ENCODE results near the gene RNF43.

Gene RNF43

DNA sequence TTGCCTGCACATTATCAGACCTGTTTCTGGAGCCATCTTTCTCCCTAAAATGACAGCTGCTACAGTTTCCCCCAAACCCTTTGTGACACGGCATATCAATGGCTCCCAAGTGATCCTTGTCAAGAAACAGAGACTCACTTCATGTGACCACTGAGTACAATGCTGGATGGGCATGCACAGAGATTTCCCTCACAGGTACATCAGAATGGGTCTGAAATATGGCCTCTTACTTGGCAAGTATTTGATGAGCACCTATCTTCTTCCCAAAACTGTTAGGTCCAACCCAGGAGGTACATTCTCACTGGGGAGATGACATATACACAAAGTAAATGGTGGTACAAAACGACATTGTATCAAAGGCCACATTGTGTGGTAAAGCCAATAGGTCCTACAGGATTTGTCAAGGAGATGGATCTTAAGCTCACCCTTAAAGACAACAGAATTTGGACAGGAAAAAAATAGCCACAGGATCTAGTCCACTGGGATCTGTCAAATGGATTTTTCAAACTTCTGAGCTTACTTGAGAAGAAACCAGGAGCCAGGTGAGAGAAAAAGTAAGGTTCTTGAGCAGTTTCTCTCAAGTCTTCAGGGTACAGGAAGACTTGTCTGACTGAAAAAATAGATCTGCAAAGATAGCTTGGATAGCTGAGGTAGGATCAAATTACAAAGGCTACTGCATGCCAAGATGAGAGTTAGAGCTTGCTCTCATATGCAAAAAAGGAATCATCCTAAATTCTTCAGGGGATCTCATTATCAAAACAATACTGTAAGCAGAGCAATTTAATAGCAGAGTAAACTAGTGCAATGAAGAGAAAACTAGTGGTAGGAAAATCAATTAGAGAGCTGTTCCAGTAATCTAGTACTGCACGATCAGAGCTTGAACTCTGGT lies 28.8 kb downstream of the RNF43 start:
- no peak for DNase-seq (ENCODE audit: low read depth)
- no peaks in the 10 kb centered on the region for H3K4me1 ChIP-seq (ENCODE audit: control insufficient read depth, insufficient read depth, low read length)
- H3K36me3 ChIP-seq (ENCODE audit: control insufficient read depth, insufficient read depth, low read length, severe bottlenecking): no peaks in the 10 kb centered on the region
- H3K4me3 ChIP-seq (ENCODE audit: low read length): no peak overlapping the region
- H3K27me3 ChIP-seq (replicated peaks; ENCODE audit: control insufficient read depth, insufficient read depth, low read length): peaks cover 58% of the 10 kb centered on the region
- H3K9ac ChIP-seq (ENCODE audit: low read length): no peak overlapping the region
- H3K9me3 ChIP-seq (ENCODE audit: control insufficient read depth, low read length): no peaks in the 10 kb centered on the region

DNA sequence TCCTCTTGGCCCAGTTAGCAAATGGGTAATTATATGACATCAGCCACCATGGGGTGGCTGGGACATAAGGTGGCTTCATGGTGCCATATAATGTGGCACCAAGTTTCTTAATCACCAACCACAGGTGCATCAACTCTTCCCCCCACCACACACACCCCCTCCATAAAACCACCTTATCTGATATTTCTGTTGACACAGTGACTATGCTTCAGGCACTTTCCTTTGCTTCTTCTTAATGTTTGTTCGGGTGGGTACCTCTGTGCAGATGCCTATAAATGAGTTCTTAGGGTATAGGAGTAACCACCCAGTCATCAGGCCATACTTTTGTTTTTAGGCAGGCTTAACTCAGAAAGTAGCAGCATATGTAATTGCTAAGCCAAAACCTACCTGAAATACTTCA lies 29.5 kb downstream of the RNF43 start:
- no peak overlapping the region for H3K9ac ChIP-seq (ENCODE audit: low read length)

DNA sequence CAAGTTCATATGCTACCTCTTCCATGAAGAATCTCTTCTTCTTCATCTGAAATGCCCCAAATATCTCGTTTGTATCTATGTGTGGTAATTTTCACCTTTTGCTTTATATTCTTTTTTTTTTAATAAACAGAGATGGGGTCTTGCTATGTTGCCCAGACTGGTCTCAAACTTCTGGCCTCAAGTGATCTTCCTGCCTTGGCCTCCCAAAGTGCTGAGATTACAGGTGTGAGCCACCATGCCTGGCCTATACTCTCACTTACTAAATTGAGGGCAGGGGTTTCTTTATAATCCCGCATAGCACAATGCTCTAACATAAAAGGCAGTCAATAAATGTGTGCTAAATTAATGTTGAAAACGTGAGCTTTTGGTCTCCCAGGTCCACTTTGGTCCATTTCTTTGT lies 30.6 kb downstream of the RNF43 start:
- H3K9ac ChIP-seq (ENCODE audit: low read length): no peak overlapping the region
- no peaks in the 10 kb centered on the region for H3K36me3 ChIP-seq (ENCODE audit: control insufficient read depth, insufficient read depth, low read length, severe bottlenecking)
- peaks cover 57% of the 10 kb centered on the region for H3K27me3 ChIP-seq (replicated peaks; ENCODE audit: control insufficient read depth, insufficient read depth, low read length)
- no peaks in the 10 kb centered on the region for H3K9me3 ChIP-seq (ENCODE audit: control insufficient read depth, low read length)
- no peak for DNase-seq (ENCODE audit: low read depth)
- no peak overlapping the region for H3K4me3 ChIP-seq (ENCODE audit: low read length)
- no peaks in the 10 kb centered on the region for H3K4me1 ChIP-seq (ENCODE audit: control insufficient read depth, insufficient read depth, low read length)

More for the DNA sequence above, 29.5 kb downstream of the RNF43 start:
- no peaks in the 10 kb centered on the region for H3K36me3 ChIP-seq (ENCODE audit: control insufficient read depth, insufficient read depth, low read length, severe bottlenecking)
- H3K4me1 ChIP-seq (ENCODE audit: control insufficient read depth, insufficient read depth, low read length): no peaks in the 10 kb centered on the region
- no peaks in the 10 kb centered on the region for H3K9me3 ChIP-seq (ENCODE audit: control insufficient read depth, low read length)
- DNase-seq (ENCODE audit: low read depth): no peak
- no peak overlapping the region for H3K4me3 ChIP-seq (ENCODE audit: low read length)
- peaks cover 59% of the 10 kb centered on the region for H3K27me3 ChIP-seq (replicated peaks; ENCODE audit: control insufficient read depth, insufficient read depth, low read length)

DNA sequence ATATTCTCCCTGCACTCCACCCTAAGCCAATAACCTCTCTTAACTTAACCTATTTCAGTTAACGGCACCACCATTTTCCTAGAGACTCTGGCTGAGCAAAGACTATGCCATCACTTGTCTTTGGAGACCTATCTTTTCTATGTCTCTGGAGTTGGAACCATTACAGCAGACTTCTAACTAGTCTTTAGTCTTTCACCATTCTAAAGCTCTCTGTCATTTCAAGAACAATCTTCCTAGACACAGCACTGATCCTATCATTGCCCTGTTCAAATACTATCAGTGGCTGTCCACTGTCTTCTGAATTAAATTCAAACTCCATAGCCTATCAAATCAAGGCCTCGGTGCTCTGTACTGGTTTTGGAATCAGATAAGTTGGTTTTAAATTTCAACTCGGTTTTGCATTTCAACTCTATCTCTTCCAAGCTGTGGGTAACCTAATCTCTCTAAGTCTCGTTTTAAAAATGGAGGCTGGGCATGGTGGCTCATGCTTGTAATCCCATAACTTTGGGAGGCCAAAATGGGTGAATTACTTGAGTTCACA lies 31.9 kb downstream of the RNF43 start:
- no peaks in the 10 kb centered on the region for H3K36me3 ChIP-seq (ENCODE audit: control insufficient read depth, insufficient read depth, low read length, severe bottlenecking)
- no peak overlapping the region for H3K4me3 ChIP-seq (ENCODE audit: low read length)
- no peaks in the 10 kb centered on the region for H3K9me3 ChIP-seq (ENCODE audit: control insufficient read depth, low read length)
- H3K27me3 ChIP-seq (replicated peaks; ENCODE audit: control insufficient read depth, insufficient read depth, low read length): peaks cover 44% of the 10 kb centered on the region
- no peak overlapping the region for H3K9ac ChIP-seq (ENCODE audit: low read length)
- no peak for DNase-seq (ENCODE audit: low read depth)
- H3K4me1 ChIP-seq (ENCODE audit: control insufficient read depth, insufficient read depth, low read length): no peaks in the 10 kb centered on the region

DNA sequence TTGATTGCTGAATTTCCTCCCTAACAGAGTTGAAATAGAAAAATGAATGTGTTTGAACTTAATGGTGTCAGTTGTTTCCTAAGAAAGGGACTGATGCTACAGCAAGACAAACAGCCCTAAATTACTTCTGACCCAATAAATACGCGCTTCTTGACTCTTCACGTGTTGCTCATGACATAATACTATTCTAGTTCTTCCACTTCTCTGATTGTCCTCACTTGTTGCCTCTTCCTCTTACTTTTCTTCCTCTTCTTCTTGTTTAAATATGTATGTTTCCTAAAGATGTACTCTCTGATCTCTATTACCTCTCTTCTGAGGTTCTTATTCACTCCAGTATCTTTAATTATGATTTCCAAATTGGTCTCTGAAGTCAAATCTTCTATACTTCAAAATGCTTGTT lies 32.4 kb downstream of the RNF43 start:
- DNase-seq (ENCODE audit: low read depth): no peak
- H3K4me3 ChIP-seq (ENCODE audit: low read length): no peak overlapping the region
- H3K36me3 ChIP-seq (ENCODE audit: control insufficient read depth, insufficient read depth, low read length, severe bottlenecking): no peaks in the 10 kb centered on the region
- H3K9me3 ChIP-seq (ENCODE audit: control insufficient read depth, low read length): no peaks in the 10 kb centered on the region
- H3K4me1 ChIP-seq (ENCODE audit: control insufficient read depth, insufficient read depth, low read length): no peaks in the 10 kb centered on the region
- peaks cover 40% of the 10 kb centered on the region for H3K27me3 ChIP-seq (replicated peaks; ENCODE audit: control insufficient read depth, insufficient read depth, low read length)
- no peak overlapping the region for H3K9ac ChIP-seq (ENCODE audit: low read length)

DNA sequence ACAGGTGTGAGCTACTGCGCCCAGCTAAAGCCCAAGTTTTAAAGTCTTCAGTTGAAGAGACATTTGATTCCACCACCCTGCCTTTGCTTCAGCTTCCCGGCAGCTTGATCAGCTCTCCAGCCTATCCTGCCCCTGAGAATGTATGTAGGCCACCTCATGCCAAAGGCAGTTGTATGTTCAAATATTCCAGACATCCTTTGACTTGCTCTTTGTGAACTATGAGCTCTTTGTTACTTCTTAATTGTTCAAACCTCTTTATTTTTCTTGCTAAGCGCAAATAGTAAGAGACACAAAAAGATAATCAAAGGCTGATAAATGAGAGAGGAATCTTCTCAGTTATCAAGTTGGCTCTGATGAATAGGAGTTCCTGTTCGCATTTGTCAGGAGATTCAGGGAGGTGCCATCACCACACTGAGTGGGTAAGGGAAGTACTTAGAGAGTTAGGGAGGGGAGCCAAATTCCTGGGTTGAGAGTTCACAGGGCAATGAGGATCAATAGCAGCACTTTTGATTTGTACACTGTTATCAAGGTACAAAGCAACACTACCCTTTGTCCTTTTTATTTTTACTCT lies 33.4 kb downstream of the RNF43 start:
- Histone ChIP-seq H3K4me3 (ENCODE audit: low read length) (no peak overlapping the region), H3K36me3 (ENCODE audit: control insufficient read depth, insufficient read depth, low read length, severe bottlenecking) (no peaks in the 10 kb centered on the region), H3K4me1 (ENCODE audit: control insufficient read depth, insufficient read depth, low read length) (no peaks in the 10 kb centered on the region)

DNA sequence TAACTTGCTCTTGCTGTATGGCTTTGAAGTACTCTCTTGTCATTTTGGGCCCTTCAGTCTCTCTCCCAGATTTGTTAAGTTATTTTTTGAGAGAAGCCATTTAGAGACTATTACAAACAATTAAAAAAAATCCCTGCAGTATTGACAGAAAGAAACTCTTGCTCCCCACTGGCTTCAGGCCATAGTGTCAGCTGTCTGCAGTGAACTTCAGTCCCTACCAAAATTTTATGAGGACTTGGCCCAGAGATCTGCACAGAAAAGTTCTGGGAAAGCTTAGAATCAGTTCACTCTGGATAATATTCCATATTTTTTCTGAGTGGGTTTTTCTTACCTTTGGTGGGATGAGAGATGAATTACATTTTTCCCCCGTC lies 34.5 kb downstream of the RNF43 start:
- DNase-seq (ENCODE audit: low read depth): no peak
- Histone ChIP-seq H3K4me1 (ENCODE audit: control insufficient read depth, insufficient read depth, low read length) (no peaks in the 10 kb centered on the region), H3K36me3 (ENCODE audit: control insufficient read depth, insufficient read depth, low read length, severe bottlenecking) (no peaks in the 10 kb centered on the region), H3K9ac (ENCODE audit: low read length) (no peak overlapping the region), H3K27me3 (replicated peaks; ENCODE audit: control insufficient read depth, insufficient read depth, low read length) (peaks cover 30% of the 10 kb centered on the region), H3K9me3 (ENCODE audit: control insufficient read depth, low read length) (no peaks in the 10 kb centered on the region), H3K4me3 (ENCODE audit: low read length) (no peak overlapping the region)

More for the DNA sequence above, 33.4 kb downstream of the RNF43 start:
- DNase-seq (ENCODE audit: low read depth): no peak
- H3K9me3 ChIP-seq (ENCODE audit: control insufficient read depth, low read length): no peaks in the 10 kb centered on the region
- H3K27me3 ChIP-seq (replicated peaks; ENCODE audit: control insufficient read depth, insufficient read depth, low read length): peaks cover 35% of the 10 kb centered on the region
- no peak overlapping the region for H3K9ac ChIP-seq (ENCODE audit: low read length)

DNA sequence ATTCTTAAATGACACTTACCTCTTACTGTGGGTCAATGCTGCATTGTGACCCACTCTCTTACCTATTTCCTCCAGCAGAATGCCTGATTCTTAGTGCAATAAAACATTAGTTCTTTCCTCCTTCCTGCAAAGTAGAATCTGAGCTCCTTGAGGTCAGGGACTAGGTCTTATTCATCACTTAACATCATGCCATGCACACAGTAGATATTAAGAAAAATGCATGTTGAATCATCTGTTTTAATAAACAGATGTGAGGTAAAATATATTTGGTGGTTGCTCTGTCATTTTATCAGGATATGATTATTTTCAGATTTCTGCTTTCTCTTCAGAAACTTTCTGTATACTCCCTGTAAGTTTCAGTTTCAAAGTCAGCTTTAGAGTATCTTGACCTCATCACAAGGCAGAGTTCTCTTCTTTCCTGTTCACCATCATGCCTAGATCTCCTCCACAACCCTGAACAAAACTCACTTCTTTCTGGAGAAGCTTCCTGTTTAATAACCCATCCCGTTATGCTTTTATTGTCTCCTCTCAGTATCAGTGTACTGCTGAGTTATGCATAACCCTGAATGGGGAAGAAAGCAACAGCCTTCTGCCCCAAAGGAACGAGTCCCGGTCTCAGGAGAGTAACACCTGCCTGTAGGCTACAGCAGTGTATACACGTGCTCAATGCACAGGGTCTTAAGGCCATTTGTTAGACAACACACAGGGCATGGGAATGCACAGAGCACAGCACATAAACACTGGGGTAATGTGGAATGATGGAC lies 35.0 kb downstream of the RNF43 start:
- H3K4me3 ChIP-seq (ENCODE audit: low read length): no peak overlapping the region
- H3K36me3 ChIP-seq (ENCODE audit: control insufficient read depth, insufficient read depth, low read length, severe bottlenecking): no peaks in the 10 kb centered on the region
- no peaks in the 10 kb centered on the region for H3K9me3 ChIP-seq (ENCODE audit: control insufficient read depth, low read length)
- H3K4me1 ChIP-seq (ENCODE audit: control insufficient read depth, insufficient read depth, low read length): no peaks in the 10 kb centered on the region
- no peak overlapping the region for H3K9ac ChIP-seq (ENCODE audit: low read length)
- peaks cover 30% of the 10 kb centered on the region for H3K27me3 ChIP-seq (replicated peaks; ENCODE audit: control insufficient read depth, insufficient read depth, low read length)
- DNase-seq (ENCODE audit: low read depth): no peak

DNA sequence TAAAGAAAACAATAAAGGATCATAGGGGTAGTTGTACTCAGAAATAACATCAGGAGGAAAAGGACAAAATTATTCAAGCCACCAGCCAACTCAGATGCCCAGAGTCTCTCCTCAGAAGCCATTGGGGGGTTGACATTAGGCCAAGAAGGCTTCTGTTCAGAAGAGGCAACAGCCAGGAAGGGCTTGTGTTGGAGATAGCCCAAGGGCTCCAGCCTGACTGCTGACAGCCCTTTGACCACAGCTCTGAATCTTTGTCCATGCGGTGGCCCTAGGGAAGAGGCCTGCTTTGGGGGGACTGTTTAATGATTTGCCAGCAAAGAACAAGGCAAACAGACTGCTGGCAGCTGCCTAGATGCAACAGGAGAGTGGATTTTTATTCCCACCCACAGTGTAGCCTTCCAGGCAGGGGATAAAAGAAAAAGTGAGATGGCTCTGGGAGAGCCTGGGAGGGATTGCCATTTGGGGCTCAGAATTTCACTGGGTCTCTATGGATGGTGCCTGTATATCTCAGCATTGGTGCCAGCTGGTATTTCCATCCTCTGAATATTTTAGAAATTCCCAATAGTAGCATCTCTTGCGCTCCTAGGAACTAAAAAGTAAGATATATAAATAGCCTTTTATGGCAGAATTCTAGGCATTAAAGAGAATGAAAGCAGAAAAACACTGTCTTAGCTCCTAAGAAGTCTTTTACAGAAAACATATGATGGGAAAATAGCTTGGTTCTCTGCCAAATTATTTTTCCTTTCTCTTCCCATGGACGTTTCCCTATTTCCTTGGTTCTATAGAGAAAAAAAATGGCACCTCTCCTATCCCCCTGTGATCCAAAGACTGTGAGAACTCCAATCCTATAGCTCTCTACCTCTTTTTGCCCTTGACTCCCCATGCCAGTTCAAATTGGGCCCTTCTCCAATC lies 36.0 kb downstream of the RNF43 start:
- Histone ChIP-seq H3K4me3 (ENCODE audit: low read length) (no peak overlapping the region), H3K9ac (ENCODE audit: low read length) (no peak overlapping the region), H3K36me3 (ENCODE audit: control insufficient read depth, insufficient read depth, low read length, severe bottlenecking) (no peaks in the 10 kb centered on the region), H3K4me1 (ENCODE audit: control insufficient read depth, insufficient read depth, low read length) (no peaks in the 10 kb centered on the region), H3K9me3 (ENCODE audit: control insufficient read depth, low read length) (no peaks in the 10 kb centered on the region), H3K27me3 (replicated peaks; ENCODE audit: control insufficient read depth, insufficient read depth, low read length) (peaks cover 30% of the 10 kb centered on the region)
- no peak for DNase-seq (ENCODE audit: low read depth)

DNA sequence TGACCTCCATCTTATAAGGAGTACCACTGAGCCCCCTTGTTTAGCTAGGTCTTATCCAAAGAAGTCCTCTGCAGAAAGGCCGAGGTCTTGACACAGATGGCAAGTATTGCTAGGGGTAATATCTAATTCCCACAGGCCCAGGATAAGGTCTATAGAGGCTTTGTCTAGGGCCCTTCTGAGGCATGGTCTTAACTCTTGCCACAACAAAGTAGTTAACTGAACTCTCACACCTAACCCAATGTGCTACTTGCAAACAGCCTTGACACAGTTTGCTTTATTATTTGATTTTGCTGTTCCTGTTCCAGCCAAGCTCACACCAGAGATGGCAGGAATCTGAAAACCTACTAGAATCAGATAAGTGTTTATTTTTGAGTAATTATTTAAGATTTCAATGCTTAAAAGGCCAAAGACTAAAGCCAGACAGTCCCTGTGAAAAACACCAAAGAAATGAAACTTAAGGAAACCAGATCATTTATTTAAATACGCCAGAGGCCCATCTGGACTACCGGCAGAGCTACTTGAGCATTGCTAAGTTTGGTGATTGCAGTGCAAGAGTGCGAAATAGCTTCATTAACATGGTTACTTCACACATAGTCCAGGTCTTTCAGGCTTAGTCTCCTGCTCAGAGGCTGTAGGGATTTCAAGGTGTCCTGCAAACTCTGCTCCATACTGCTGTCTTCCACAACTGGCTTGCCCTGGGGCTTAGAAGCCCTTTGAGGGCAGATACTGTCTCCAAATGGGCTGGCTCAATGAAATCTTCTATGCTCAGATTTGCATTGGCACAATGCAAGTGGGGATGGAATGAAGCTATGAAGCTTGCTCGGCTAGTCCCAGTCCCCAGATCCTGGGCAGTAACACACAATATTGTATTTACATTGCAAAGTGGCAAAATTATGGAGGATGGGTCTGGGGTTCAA lies 36.9 kb downstream of the RNF43 start:
- Histone ChIP-seq H3K4me3 (ENCODE audit: low read length) (no peak overlapping the region), H3K9ac (ENCODE audit: low read length) (no peak overlapping the region), H3K9me3 (ENCODE audit: control insufficient read depth, low read length) (no peaks in the 10 kb centered on the region), H3K36me3 (ENCODE audit: control insufficient read depth, insufficient read depth, low read length, severe bottlenecking) (no peaks in the 10 kb centered on the region), H3K27me3 (replicated peaks; ENCODE audit: control insufficient read depth, insufficient read depth, low read length) (peaks cover 32% of the 10 kb centered on the region), H3K4me1 (ENCODE audit: control insufficient read depth, insufficient read depth, low read length) (no peaks in the 10 kb centered on the region)
- no peak for DNase-seq (ENCODE audit: low read depth)

Measured in adipocyte (in vitro differentiated cells).